Measurements from ENCODE around the gene HPS4. TPM values are rescaled to one million over a fixed set of nuclear protein-coding genes. Genes with fewer than 3 reads are reported as not detected.
"Not testable (repeated sequence)": the region's sequence is repeated elsewhere in the genome, so short reads cannot be mapped to it uniquely, and the experiment has no call there.

HPS4 gene
- total and polyA plus RNA-seq, 10 of the 15 experiments (the other 5 are each of a cell fraction or from before 2014, with no cell fraction given): 11.7 to 36.7 (median 30.8) TPM

DNA sequence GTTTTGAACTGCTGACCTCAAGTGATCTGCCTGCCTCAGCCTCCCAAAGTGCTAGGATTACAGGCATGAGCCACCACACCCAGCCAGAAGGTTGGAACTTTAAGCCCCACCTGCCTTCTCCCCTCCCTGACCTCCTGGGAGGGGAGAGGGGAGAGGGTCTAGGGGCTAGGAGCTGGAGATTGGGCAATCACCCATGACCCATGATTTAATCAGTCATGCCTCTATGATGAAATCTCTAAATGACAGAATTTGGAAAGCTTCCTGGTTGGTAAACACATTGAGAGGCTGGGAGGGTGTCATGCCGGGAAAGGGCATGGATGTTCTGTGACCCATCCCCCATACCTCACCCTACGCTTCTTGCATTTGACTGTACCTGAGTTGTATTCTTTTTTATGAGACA, 45.8 kb upstream of the HPS4 start:
- CTCF ChIA-PET: interaction anchor here (0.6 kb wide), 1 partner anchor 1238 kb away, joined by 3 read pairs; no protein-coding TSS in a partner anchor
- 100% methylated on average over 2 of the region's 2 CpGs for WGBS (ENCODE audit: insufficient coverage, insufficient replicate concordance, low lambda C conversion rate, missing lambda C conversion rate)

GRCh38 chr22:26528518-26528917, 44.9 kb upstream of the HPS4 start:
- DNase-seq (ENCODE audit: low read depth, low spot score); ATAC-seq; H3K27me3 ChIP-seq (replicated peaks in 1 of 2; ENCODE audit: control insufficient read depth in 2 of 2, insufficient read depth in 2 of 2, low read length in 1 of 2); RAD21 ChIA-PET (ENCODE audit: unreplicated experiment); H3K79me2 ChIP-seq (ENCODE audit: control insufficient read depth, insufficient read depth, low read length); H3K4me3 ChIP-seq; H2AFZ ChIP-seq (ENCODE audit: control insufficient read depth, low read depth, low read length); BruUV-seq (replicated peaks); H3K9me3 ChIP-seq (replicated peaks; ENCODE audit: control insufficient read depth, insufficient read depth, low read length); H3K9ac ChIP-seq (ENCODE audit: control insufficient read depth, insufficient read depth, low read length); H3K27ac ChIP-seq (ENCODE audit: control insufficient read depth, insufficient read depth); H4K20me1 ChIP-seq (ENCODE audit: control insufficient read depth, insufficient read depth); POLR2A ChIA-PET; in situ Hi-C loops (cut with MboI); CTCF ChIA-PET; H3K4me2 ChIP-seq (ENCODE audit: control insufficient read depth, insufficient read depth); intact Hi-C loops (cut with micrococcal nuclease; ENCODE audit: unreplicated experiment); FAIRE-seq; SMC1A ChIA-PET (ENCODE audit: uncharacterized antibody, unreplicated experiment): not testable (repeated sequence)
- WGBS (ENCODE audit: insufficient coverage, insufficient replicate concordance, low lambda C conversion rate, missing lambda C conversion rate): 98% methylated on average over 9 of the region's 9 CpGs
- Histone ChIP-seq H3K4me1 (ENCODE audit: control insufficient read depth, insufficient read depth, low read length) (peaks cover 12% of the 10 kb centered on the region), H3K36me3 (ENCODE audit: control insufficient read depth in 2 of 2, insufficient read depth in 2 of 2, low read length in 1 of 2) (peaks cover 0 to 26% of the 10 kb centered on the region in 2 experiments; a peak in 2 of 4 replicates)

More for the DNA sequence above, 45.8 kb upstream of the HPS4 start:
- no TSS peak for BruUV-seq (replicated peaks)
- no peak for FAIRE-seq
- ChIA-PET RAD21 (ENCODE audit: unreplicated experiment) (no interaction called here), SMC1A (ENCODE audit: uncharacterized antibody, unreplicated experiment) (no interaction called here), POLR2A (interaction anchor here (0.7 kb wide), 1 partner anchor 107 kb away, joined by 3 read pairs; no protein-coding TSS in a partner anchor)
- in situ Hi-C loops (cut with MboI): no loop called here
- Histone ChIP-seq H3K79me2 (ENCODE audit: control insufficient read depth, insufficient read depth, low read length) (no peaks in the 10 kb centered on the region), H3K4me2 (ENCODE audit: control insufficient read depth, insufficient read depth) (no peak overlapping the region), H3K27ac (ENCODE audit: control insufficient read depth, insufficient read depth) (no peak overlapping the region), H3K36me3 (ENCODE audit: control insufficient read depth in 2 of 2, insufficient read depth in 2 of 2, low read length in 1 of 2) (peaks cover 0 to 24% of the 10 kb centered on the region in 2 experiments; a peak in 2 of 4 replicates), H3K9ac (ENCODE audit: control insufficient read depth, insufficient read depth, low read length) (no peak overlapping the region), H4K20me1 (ENCODE audit: control insufficient read depth, insufficient read depth) (no peaks in the 10 kb centered on the region), H3K9me3 (replicated peaks; ENCODE audit: control insufficient read depth, insufficient read depth, low read length) (no peaks in the 10 kb centered on the region), H3K27me3 (replicated peaks in 1 of 2; ENCODE audit: control insufficient read depth in 2 of 2, insufficient read depth in 2 of 2, low read length in 1 of 2) (no peaks in the 10 kb centered on the region), H2AFZ (ENCODE audit: control insufficient read depth, low read depth, low read length) (no peak overlapping the region), H3K4me1 (ENCODE audit: control insufficient read depth, insufficient read depth, low read length) (peaks cover 12% of the 10 kb centered on the region), H3K4me3 (no peak overlapping the region)
- TF ChIP-seq SRF (IDR thresholded peaks at IDR 0.05; ENCODE audit: low read depth in 2 of 2, low read length in 2 of 2) (no peak), POLR2AphosphoS5 (IDR thresholded peaks at IDR 0.05; ENCODE audit: low read length) (no peak), KDM1A (IDR thresholded peaks at IDR 0.05; ENCODE audit: borderline replicate concordance) (no peak), CBX5 (IDR thresholded peaks at IDR 0.05; ENCODE audit: low read depth) (no peak), SPI1 (IDR thresholded peaks at IDR 0.05; ENCODE audit: borderline replicate concordance, insufficient read depth, low read depth, low read length) (no peak), PRDM15 (CRISPR knock-in tag; IDR thresholded peaks at IDR 0.05) (no peak), JUND (IDR thresholded peaks at IDR 0.05; ENCODE audit: low read depth, low read length) (no peak), GABPA (IDR thresholded peaks at IDR 0.05; ENCODE audit: low read depth) (no peak), SMAD5 (IDR thresholded peaks at IDR 0.05; ENCODE audit: low read depth) (no peak)
- TF ChIP-seq, protein P1, sequence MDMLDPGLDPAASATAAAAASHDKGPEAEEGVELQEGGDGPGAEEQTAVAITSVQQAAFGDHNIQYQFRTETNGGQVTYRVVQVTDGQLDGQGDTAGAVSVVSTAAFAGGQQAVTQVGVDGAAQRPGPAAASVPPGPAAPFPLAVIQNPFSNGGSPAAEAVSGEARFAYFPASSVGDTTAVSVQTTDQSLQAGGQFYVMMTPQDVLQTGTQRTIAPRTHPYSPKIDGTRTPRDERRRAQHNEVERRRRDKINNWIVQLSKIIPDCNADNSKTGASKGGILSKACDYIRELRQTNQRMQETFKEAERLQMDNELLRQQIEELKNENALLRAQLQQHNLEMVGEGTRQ (IDR thresholded peaks at IDR 0.05; ENCODE audit: borderline replicate concordance, low read depth, low read length): no peak
- no peak for DNase-seq (ENCODE audit: low read depth, low spot score)
- ATAC-seq: no peak
- intact Hi-C loops (cut with micrococcal nuclease; ENCODE audit: unreplicated experiment): no loop called here

All from GM12878 (cell line).